NCI-H146 (cell line): ENCODE measurements around the gene AIMP1.
A peak's percentile ranks its signal among the peaks of the same experiment; 100 is the strongest.
"Not testable (repeated sequence)": the region's sequence is repeated elsewhere in the genome, so short reads cannot be mapped to it uniquely, and the experiment has no call there.

Source experiments
- DNase-seq: peaks from one replicate; lab custom pipeline; 2025; lab: John Stamatoyannopoulos, UW

Gene AIMP1

GRCh38 chr4:106351016-106351415 is 34.7 kb downstream of the AIMP1 start:
- DNase-seq = no peak

- no peak for DNase-seq
These were observed 37.4 kb downstream of the AIMP1 start for GRCh38 chr4:106353786-106354185.

GRCh38 chr4:106355193-106355592 is 38.8 kb downstream of the AIMP1 start:
- no peak for DNase-seq

GRCh38 chr4:106358899-106359298 is 42.5 kb downstream of the AIMP1 start:
- no peak for DNase-seq

GRCh38 chr4:106362086-106362825 is 45.9 kb downstream of the AIMP1 start:
- no peak for DNase-seq

- DNase-seq = no peak
These were observed 47.9 kb downstream of the AIMP1 start for GRCh38 chr4:106364282-106364681.

GRCh38 chr4:106365613-106366012 is 49.3 kb downstream of the AIMP1 start:
- no peak for DNase-seq

- DNase-seq = no peak
These were observed 49.7 kb downstream of the AIMP1 start for GRCh38 chr4:106366026-106366425.

- DNase-seq = no peak
These were observed 50.7 kb downstream of the AIMP1 start for GRCh38 chr4:106367072-106367471.

GRCh38 chr4:106368678-106369077 is 52.3 kb downstream of the AIMP1 start, which contains the start of gene GIMD1:
Gene GIMD1 (minus strand): TSS chr4:106368778. CDS start chr4:106367435, 1,343 bp downstream.
- no peak for DNase-seq

GRCh38 chr4:106369456-106370060 is 53.2 kb downstream of the AIMP1 start:
- peak; percentile 12 for DNase-seq

GRCh38 chr4:106370214-106370613 is 53.9 kb downstream of the AIMP1 start:
- no peak for DNase-seq

- DNase-seq = no peak
These were observed 54.8 kb downstream of the AIMP1 start for GRCh38 chr4:106371161-106371560.

GRCh38 chr4:106373026-106373425 is 56.7 kb downstream of the AIMP1 start:
- no peak for DNase-seq

GRCh38 chr4:106380179-106380578 is 63.8 kb downstream of the AIMP1 start:
- no peak for DNase-seq

- no peak for DNase-seq
These were observed 68.5 kb downstream of the AIMP1 start for GRCh38 chr4:106384878-106385277.

- no peak for DNase-seq
These were observed 69.6 kb downstream of the AIMP1 start for GRCh38 chr4:106385853-106386393.

GRCh38 chr4:106395582-106395981 is 79.2 kb downstream of the AIMP1 start:
- DNase-seq = no peak

- not testable (repeated sequence) for DNase-seq
These were observed 82.5 kb downstream of the AIMP1 start for GRCh38 chr4:106398898-106399297.
